ENCODE measurements around the gene NKTR.

DNA sequence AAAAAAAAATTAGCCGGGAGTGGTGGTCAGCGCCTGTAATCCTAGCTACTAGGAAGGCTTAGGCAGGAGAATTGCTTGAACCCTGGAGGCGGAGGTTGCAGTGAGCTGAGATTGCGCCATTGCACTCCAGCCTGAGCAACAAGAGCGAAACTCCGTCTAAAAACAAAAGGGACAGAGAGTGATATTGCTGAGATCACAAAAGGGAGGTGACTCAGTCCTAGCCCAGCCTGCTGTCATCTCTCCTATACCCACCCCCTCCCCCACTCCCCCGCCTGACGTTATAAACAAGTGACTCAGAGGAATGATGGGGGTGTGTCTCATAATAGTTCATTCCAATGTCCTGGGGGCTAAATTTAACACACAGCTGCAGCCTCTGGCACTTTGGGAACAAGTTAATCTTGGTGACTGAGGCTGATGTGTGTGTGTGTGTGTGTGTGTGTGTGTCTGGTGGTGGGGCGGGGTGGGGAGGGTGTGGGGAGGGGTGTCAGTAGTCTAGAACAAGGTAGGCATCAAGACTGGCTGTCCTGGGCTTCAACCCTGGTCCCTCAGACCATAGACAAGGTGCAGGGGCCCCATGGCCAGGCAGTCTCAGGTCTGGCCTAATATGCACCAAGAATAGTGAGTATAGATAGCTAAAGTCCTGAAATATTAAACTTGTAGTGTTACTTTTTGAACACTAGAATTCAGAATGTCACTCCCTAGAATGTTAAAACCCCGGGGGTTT, 83.6 kb downstream of the NKTR start:
- TF ChIP-seq, protein P1, sequence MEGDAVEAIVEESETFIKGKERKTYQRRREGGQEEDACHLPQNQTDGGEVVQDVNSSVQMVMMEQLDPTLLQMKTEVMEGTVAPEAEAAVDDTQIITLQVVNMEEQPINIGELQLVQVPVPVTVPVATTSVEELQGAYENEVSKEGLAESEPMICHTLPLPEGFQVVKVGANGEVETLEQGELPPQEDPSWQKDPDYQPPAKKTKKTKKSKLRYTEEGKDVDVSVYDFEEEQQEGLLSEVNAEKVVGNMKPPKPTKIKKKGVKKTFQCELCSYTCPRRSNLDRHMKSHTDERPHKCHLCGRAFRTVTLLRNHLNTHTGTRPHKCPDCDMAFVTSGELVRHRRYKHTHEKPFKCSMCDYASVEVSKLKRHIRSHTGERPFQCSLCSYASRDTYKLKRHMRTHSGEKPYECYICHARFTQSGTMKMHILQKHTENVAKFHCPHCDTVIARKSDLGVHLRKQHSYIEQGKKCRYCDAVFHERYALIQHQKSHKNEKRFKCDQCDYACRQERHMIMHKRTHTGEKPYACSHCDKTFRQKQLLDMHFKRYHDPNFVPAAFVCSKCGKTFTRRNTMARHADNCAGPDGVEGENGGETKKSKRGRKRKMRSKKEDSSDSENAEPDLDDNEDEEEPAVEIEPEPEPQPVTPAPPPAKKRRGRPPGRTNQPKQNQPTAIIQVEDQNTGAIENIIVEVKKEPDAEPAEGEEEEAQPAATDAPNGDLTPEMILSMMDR (conservative IDR thresholded peaks at IDR 0.05): no peak
- no peak for TF ChIP-seq EZH2 (IDR thresholded peaks at IDR 0.05; ENCODE audit: low read depth)
